ENCODE measurements around the gene EPS8L2. TPM values are rescaled to one million over a fixed set of nuclear protein-coding genes. Genes with fewer than 3 reads are reported as not detected.

The EPS8L2 gene
- total RNA-seq, 3 donors from 2014 or later = 5.2 to 13.0 (median 7.0) TPM

DNA sequence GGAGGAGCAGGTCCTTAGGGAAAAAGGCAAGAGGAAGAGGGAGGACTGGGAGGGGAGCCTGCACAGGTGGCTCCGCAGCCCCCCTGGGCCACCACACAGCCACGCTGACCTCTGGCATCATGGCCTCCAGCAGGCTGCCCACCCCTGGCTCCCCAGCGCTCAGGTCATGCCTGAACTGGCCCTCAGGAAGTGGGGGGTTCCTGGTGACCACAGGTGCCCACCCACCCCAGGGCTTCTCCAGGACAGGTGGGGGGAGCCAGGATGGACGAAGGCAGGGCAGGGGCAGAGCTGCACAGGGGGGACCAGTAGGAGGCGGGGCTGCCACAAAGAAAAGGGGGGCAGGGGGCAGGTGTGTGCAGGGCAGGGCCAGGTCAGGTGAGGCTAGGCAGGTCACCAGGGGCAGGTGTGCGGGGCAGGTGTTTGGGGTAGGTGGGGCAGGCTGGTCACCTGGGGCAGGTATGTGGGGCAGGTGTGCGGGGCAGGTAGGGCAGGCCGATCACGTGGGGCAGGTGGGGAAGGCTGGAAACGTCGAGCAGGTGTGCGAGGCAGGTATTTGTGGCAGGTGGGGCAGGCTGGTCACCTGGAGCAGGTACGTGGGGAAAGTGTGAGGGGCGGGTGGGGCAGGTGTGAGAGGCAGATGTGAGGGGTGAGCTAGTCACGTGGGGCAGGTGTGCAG lies 12.0 kb upstream of the EPS8L2 start:
- Mint-ChIP-seq H3K36me3 (ENCODE audit: insufficient read depth) (no peaks in the 10 kb centered on the region), H3K9me3 (no peaks in the 10 kb centered on the region), H3K27me3 (ENCODE audit: low read depth) (no peaks in the 10 kb centered on the region), H3K4me1 (ENCODE audit: low read depth) (peaks cover 54% of the 10 kb centered on the region), H3K4me3 (peak overlapping the region; percentile 81)
- ATAC-seq = no peak
- no peak for DNase-seq

DNA sequence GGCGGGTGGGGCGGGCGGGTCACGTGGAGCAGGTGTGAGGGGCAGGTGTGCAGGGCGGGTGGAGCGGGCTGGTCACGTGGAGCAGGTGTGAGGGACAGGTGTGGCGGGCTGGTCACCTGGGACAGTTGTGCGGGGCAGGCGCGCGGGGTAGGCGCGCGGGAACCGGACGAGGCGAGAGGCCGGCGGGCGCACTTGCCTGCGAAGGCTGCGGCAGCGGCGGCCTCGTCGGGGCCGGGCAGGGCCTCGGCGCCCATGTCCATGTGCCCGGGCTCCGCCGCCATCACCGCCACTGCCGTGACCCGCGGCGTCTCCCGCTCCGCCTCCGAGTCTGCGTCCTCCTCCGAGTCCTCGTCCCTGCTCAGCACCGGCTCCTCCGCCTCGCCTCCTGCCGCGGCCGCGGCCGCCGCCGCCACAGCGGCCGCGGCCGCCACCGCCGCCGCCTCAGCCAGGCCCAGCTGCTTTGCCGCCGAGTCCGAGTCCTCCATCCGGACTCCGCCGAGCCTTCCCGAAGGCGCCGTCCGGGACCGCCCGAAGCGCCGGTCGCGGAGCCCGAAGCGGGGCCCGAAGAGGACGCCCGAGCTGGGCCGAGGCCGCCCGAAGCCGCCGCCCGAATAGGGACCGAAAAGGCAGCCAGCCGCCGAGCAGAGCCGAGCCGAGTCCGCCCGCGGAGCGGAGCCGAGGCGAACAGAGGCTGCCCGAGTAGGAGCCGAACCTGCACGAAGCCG lies 11.3 kb upstream of the EPS8L2 start, which contains the start of gene DEAF1:
Gene DEAF1, minus strand, starts transcription at position 660 of the 725 bp plus-strand sequence. Its CDS starts 175 bp downstream, at position 485.
- Mint-ChIP-seq H3K4me3 (peak within 1 kb of the TSS; percentile 86), H3K9me3 (no peaks in the 10 kb centered on the region), H3K27me3 (ENCODE audit: low read depth) (no peaks in the 10 kb centered on the region), H3K4me1 (ENCODE audit: low read depth) (peaks cover 52% of the 10 kb centered on the region), H3K36me3 (ENCODE audit: insufficient read depth) (no peaks in the 10 kb centered on the region)
- DNase-seq (peak; percentile 98), ATAC-seq (peak; percentile 86 to 87)

DNA sequence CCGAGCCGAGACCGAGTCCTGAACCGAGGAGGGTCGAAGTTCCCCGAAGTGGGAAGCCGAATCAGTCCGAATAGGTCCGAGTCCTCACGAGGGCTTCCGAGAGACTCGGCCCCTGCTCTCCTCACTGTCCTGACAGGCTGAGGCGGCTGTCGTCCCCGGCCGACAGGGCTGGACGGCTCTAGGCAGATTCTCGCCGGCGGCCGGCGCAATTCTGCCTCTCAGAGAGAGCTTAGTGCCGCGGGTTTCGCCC lies 10.8 kb upstream of the EPS8L2 start:
- H3K9me3 Mint-ChIP-seq = no peaks in the 10 kb centered on the region
- DNase-seq = no peak
- no peaks in the 10 kb centered on the region for H3K36me3 Mint-ChIP-seq (ENCODE audit: insufficient read depth)
- no peaks in the 10 kb centered on the region for H3K27me3 Mint-ChIP-seq (ENCODE audit: low read depth)
- H3K4me1 Mint-ChIP-seq (ENCODE audit: low read depth) = peaks cover 52% of the 10 kb centered on the region
- no peak for ATAC-seq
- peak overlapping the region; percentile 86 for H3K4me3 Mint-ChIP-seq

DNA sequence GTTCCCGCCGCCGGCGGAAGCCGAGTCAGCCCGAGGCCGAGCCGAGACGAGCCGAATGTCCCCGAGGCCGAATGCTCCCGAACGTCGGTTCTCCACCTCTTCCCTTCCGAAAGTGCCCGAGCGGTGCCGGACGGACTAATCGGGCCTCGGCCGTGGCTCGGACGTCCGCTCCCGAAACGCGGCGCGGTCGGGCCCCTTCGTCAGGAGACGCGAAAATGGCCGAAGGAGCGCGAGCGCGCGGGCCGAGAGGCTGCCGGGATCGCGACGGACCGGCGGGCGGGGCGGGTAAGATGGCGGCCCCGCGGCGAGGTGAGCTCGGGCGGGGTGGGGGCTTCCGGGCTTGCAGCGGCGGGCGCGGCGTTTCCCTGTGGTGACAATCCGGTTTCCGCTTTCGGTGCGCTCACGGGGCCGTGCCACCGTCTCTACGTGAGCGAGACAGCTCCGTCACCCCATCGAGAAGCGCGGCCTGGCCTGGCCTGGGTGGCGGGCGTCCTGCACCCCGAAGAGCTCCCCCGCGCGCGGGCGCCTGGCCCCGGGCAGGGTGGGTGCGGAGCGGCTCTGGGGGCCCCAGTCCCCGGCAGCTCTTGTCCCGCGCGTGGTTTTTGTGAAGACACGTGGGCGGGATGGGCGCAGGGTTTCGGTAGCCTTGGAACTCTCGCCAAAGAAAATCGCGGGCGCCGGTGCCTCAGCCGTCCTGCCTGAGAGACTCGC lies 10.3 kb upstream of the EPS8L2 start, which contains the start of gene TMEM80:
Gene TMEM80, plus strand, starts transcription at position 279 of the 711 bp plus-strand sequence. Its CDS starts 12 bp downstream, at position 291.
- H3K9me3 Mint-ChIP-seq = no peaks in the 10 kb centered on the region
- DNase-seq (peak; percentile 91), ATAC-seq (peak; percentile 77 to 80)
- H3K4me3 Mint-ChIP-seq = peak within 1 kb of the TSS; percentile 86
- peaks cover 49% of the 10 kb centered on the region for H3K4me1 Mint-ChIP-seq (ENCODE audit: low read depth)
- no peaks in the 10 kb centered on the region for H3K27me3 Mint-ChIP-seq (ENCODE audit: low read depth)
- H3K36me3 Mint-ChIP-seq (ENCODE audit: insufficient read depth) = peaks cover 3% of the 10 kb centered on the region

DNA sequence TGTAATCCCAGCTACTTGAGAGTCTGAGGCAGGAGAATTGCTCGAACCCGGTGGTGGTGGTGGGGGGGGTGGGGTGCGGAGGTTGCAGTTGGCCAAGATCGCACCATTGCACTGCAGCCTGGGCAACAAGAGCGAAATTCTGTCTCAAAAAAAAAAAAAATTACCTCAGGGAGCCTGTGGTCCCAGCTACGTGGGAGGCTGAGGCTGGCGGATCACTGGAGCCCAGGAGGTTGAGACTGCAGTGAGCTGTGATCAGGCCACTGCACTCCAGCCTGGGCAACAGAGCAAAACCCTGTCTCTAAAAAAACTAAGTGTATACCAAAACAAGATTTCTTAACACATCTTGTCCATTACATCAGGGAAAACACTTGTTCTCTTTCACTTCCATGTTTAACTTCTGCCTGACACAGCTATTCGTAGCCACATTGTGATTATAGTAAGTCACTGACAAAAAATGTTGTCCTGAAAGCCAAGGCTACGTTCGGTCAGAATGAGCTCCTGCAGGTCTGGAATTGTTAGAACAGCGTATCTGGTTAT lies 9.0 kb upstream of the EPS8L2 start:
- DNase-seq (no peak), ATAC-seq (no peak)
- Mint-ChIP-seq H3K36me3 (ENCODE audit: insufficient read depth) (peaks cover 3% of the 10 kb centered on the region), H3K9me3 (no peaks in the 10 kb centered on the region), H3K27me3 (ENCODE audit: low read depth) (no peaks in the 10 kb centered on the region), H3K4me1 (ENCODE audit: low read depth) (peaks cover 37% of the 10 kb centered on the region), H3K4me3 (peak overlapping the region; percentile 61)

DNA sequence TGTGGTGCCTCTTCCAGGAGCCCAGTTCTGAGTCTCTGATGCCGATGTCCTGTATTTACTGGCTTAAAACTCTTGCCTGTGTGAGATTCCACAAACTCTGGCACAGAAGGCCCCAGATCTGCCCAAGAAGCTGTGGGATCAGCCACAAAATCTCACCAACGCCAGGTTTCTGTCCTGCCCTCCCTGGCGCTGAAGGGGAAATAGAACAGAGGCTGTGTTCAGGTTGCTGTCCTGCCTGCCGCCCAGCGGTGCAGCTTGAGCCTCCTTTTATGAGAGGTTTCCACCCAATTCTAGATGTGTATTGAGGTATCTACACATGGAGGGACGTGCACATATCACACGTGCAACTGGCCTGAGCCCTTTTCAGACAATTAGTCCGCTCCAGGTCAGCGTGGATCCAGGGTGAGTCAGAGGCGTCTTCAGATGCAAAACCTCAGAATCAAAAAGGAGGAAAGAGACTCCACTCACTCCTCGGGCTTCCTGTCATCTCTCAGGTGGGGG lies 8.2 kb upstream of the EPS8L2 start:
- H3K36me3 Mint-ChIP-seq (ENCODE audit: insufficient read depth) = peaks cover 3% of the 10 kb centered on the region
- no peaks in the 10 kb centered on the region for H3K27me3 Mint-ChIP-seq (ENCODE audit: low read depth)
- H3K4me3 Mint-ChIP-seq = no peak overlapping the region
- no peak for DNase-seq
- no peak for ATAC-seq
- peaks cover 31% of the 10 kb centered on the region for H3K4me1 Mint-ChIP-seq (ENCODE audit: low read depth)
- no peaks in the 10 kb centered on the region for H3K9me3 Mint-ChIP-seq

DNA sequence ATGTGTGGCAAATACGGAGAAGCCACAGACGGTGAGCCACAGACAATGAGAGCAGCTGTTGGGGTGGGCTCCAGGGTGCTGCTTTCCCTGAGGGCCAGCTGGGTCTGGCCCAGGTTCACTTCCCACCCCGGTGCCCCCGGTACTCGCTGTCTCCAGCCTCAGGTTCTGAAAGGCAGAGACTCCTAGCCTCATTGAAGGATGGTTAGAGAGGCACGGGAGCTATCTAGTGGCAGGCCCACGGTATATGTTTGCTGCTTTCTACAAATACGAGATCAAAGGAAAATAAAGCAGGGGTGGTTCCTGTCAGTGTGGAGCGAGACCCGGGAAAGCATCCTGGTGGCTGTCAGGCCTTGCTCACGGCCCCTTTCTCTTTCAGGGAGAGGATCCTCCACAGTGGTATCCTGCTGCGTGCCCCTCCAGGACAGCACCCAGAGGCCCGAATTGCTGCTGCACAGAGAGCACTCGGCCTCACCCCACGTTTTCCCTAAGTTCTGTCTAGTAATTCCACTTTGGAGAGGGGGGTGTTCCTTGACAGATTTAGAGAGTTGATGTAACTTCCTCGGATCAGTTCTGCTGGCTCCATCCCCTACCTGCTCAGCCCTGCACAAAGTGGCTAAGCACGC lies 7.4 kb upstream of the EPS8L2 start:
- no peaks in the 10 kb centered on the region for H3K9me3 Mint-ChIP-seq
- H3K36me3 Mint-ChIP-seq (ENCODE audit: insufficient read depth) = peaks cover 3% of the 10 kb centered on the region
- DNase-seq (no peak), ATAC-seq (no peak)
- no peaks in the 10 kb centered on the region for H3K27me3 Mint-ChIP-seq (ENCODE audit: low read depth)
- H3K4me3 Mint-ChIP-seq = no peak overlapping the region
- H3K4me1 Mint-ChIP-seq (ENCODE audit: low read depth) = peaks cover 23% of the 10 kb centered on the region

DNA sequence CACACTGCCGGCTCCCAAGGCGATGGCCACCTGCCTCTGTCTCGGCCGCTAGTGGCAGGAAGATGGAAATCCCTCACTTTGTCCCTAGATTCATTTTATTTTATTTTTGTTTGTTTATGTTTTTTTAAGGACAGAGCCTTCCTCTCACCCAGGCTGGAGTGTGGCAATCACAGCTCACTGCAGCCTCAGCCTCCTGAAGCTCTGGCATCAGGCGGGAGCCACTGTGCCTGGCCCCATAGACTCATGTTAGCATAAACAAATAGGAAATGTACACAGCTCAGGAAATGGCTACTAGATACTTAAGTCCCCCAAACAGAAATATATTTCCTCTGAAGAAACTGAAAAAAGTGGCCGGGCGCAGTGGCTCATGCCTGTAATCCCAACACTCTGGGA lies 6.9 kb upstream of the EPS8L2 start:
- Mint-ChIP-seq H3K36me3 (ENCODE audit: insufficient read depth) (peaks cover 3% of the 10 kb centered on the region), H3K27me3 (ENCODE audit: low read depth) (no peaks in the 10 kb centered on the region), H3K4me3 (no peak overlapping the region), H3K4me1 (ENCODE audit: low read depth) (peaks cover 22% of the 10 kb centered on the region), H3K9me3 (no peaks in the 10 kb centered on the region)
- ATAC-seq (no peak), DNase-seq (no peak)

DNA sequence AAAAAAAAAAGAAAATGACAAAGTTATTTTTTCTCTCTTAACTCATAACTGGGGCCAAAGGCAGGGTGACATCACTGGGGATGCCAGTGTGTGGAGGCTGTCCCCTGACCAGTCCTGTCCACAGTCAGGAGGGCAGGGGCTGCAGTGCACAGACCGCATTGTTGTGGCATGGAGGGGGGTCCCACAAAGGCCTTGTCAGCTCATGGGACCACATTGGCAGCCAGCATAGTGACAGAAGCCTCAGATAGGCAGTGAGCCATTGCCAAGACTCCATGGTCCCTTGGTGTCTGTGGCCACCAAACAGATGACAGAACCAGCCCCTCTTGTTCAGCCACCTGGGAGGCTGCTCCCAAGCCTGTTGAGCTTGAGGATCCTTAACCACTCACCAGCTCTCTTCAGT lies 6.3 kb upstream of the EPS8L2 start:
- Mint-ChIP-seq H3K4me1 (ENCODE audit: low read depth) (peaks cover 22% of the 10 kb centered on the region), H3K4me3 (no peak overlapping the region), H3K27me3 (ENCODE audit: low read depth) (no peaks in the 10 kb centered on the region), H3K9me3 (no peaks in the 10 kb centered on the region), H3K36me3 (ENCODE audit: insufficient read depth) (peaks cover 3% of the 10 kb centered on the region)
- ATAC-seq (no peak), DNase-seq (no peak)

DNA sequence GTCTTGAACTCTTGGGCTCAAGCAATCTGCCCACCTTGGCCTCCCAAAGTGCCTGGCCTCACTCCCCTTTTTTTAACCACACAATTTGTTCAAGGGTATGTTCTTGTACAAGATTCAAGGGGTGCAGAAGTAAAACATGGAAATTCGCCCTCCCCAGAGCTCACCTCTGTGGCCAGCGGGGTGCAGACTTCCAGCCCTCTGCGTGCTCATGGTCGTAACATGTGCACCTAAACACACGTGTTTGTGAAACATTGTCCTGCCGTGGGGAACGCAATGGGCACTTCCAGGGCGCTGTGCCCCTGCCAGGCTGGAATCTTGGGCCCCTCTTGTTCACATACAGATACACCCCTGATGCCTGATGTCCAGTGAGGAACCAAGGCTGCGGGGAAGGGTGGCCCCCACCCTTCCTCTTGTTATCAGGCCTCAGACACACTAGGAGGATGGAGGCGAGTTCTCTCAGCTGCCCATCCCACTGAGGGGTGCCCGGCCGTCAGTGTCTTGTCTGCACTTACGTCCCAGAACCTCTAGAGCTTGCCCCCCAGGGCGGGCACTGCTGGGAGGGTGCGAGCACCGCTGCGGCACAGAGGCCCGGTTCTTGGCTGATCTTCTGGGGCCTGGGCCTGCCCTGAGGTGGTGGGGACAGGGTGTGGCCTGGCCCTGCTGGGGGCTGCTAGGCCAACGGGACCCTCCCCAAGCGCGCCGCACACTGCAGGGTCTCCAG lies 4.1 kb upstream of the EPS8L2 start:
- Mint-ChIP-seq H3K4me3 (no peak overlapping the region), H3K9me3 (no peaks in the 10 kb centered on the region), H3K27me3 (ENCODE audit: low read depth) (peaks cover 2% of the 10 kb centered on the region), H3K4me1 (ENCODE audit: low read depth) (peaks cover 14% of the 10 kb centered on the region), H3K36me3 (ENCODE audit: insufficient read depth) (peaks cover 3% of the 10 kb centered on the region)
- DNase-seq = no peak
- ATAC-seq = no peak

DNA sequence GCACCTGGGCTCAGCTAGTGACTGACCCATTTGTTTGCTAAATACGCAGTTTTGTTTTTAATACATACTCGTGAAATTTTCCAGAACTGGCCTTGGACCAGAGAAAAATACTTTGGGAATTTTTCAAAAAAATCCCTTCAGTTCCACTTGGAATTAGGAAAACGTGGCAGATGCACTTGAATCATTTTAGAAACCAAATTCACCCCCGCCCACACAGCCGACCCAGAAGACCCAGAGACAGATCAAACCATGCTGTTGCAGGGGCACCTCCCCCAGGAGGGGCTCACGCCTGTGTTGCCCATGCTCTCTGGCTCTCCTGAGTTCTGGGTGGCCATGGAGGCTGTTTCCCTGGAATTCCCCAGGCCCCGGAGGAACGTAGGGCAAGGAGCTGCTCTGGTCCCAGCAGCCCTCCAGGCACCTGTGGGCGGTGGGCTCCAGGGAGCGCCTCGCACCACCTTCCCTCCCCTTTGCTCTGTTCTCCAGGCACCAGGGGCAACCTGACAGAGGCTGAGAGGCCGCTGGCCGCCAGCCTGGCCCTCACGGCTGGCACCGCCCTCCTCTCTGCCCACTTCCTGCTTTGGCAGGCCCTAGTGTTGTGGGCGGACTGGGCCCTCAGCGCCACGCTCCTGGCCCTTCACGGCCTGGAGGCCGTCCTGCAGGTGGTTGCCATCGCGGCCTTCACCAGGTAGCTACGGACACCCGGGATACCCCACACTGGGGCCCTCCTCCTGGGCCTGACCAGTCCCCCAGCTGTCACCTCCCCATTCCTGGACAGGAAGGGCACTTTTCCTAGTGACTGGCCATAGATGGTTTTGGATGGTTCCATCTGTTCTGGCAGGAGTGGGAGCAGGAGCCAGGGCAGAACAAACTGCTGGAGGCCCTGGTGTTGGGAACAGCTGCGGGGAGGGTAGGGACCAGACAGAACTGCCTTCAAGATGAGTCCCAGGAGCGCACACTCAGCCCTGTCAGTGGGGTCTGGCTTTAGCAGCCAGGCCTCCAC lies 3.3 kb upstream of the EPS8L2 start:
- H3K27me3 Mint-ChIP-seq (ENCODE audit: low read depth) = peaks cover 10% of the 10 kb centered on the region
- no peak overlapping the region for H3K4me3 Mint-ChIP-seq
- peaks cover 6% of the 10 kb centered on the region for H3K4me1 Mint-ChIP-seq (ENCODE audit: low read depth)
- H3K9me3 Mint-ChIP-seq = no peaks in the 10 kb centered on the region
- H3K36me3 Mint-ChIP-seq (ENCODE audit: insufficient read depth) = peaks cover 3% of the 10 kb centered on the region
- ATAC-seq (no peak), DNase-seq (no peak)

DNA sequence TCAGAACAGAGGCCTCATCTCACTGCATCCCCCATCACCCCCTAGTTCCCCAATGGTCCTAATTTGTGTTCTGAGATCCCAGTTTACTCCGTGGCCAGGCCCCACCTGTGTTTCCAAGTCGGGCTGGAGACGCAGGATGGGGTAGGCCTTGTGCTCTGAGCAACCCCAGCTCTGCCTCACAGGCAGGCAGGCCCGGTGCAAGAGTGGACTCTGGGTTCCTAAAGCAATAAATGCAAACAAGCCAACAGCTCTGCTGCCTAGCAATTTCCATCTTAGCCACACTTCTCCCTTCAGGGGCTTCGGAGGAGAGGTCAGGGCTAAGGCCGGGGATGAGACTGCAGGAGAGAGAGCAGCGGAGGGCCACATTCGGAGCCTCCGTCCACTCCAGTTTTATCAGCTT lies 2.5 kb upstream of the EPS8L2 start:
- no peaks in the 10 kb centered on the region for H3K9me3 Mint-ChIP-seq
- H3K4me3 Mint-ChIP-seq = no peak overlapping the region
- DNase-seq (no peak), ATAC-seq (no peak)
- H3K36me3 Mint-ChIP-seq (ENCODE audit: insufficient read depth) = peaks cover 3% of the 10 kb centered on the region
- H3K27me3 Mint-ChIP-seq (ENCODE audit: low read depth) = peaks cover 15% of the 10 kb centered on the region
- no peaks in the 10 kb centered on the region for H3K4me1 Mint-ChIP-seq (ENCODE audit: low read depth)

DNA sequence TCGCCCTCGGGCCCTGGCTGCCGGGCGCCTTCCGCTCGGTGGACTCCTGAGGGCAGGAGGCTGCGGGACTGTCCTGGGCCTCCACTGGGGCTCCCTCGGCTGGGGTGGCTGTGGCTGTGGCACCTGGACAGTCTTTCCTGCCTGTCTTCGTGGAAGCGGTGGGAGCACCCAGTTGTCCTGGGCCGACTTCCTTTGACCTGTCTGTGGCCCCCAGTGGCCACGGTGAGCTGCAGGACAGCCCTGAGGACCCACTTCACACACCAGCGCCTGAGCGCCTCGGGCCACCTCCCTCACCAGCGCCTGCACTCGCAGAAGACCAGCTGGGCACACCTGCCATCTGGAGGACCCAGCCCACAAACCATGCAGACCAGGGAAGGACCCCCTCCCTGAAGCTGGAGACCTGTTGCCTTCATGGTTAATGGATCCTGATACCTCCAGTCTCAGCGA lies 1.8 kb upstream of the EPS8L2 start:
- H3K27me3 Mint-ChIP-seq (ENCODE audit: low read depth) = peaks cover 15% of the 10 kb centered on the region
- no peak for DNase-seq
- H3K36me3 Mint-ChIP-seq (ENCODE audit: insufficient read depth) = peaks cover 3% of the 10 kb centered on the region
- H3K4me1 Mint-ChIP-seq (ENCODE audit: low read depth) = no peaks in the 10 kb centered on the region
- ATAC-seq = no peak
- H3K9me3 Mint-ChIP-seq = no peaks in the 10 kb centered on the region
- H3K4me3 Mint-ChIP-seq = no peak overlapping the region
